ENCODE data around the gene MAT2B. TPM values are rescaled to one million over a fixed set of nuclear protein-coding genes. Genes with fewer than 3 reads are reported as not detected.
A peak's percentile ranks its signal among the peaks of the same experiment; 100 is the strongest.

MAT2B gene
- total and polyA plus RNA-seq, 2 of the 13 experiments (the other 11 are each of a cell fraction or from before 2014, with no cell fraction given): 20.2 to 37.1 TPM

DNA sequence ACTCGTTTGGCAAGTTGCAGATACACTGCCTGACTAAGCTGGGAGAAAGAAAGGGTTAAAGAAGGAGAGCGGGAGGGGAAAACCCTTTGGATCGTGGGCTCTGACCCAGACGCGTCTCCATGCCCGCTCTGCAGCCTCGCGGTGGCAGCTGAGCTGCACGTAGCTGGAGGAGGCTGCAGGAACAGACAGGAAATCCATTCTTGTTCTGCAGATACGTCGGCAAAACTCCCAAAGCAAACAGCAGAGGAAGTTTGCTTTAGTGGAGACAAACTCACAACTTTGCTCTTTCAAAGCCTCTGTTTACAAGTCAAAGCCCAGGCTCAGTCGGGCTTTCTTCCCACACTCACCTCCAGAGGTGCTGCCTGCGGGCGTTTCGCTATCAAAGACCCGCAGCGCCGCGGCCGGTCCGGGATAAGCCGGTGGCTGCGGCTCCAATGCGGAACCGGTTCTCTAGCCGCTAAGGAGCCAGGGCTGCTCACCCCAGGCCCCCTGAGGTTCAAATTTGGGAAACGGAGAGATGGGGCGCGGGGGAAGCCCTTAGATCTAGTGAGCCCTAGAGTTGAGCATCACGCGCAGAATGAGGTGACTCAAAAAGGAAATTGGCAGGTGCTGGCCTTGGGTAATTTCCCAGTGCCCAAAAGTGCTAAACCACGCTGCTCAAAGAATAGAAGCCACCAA, 60.7 kb downstream of the MAT2B start (continued):
- no peak for TF ChIP-seq PRDM4 (CRISPR knock-in tag; IDR thresholded peaks at IDR 0.05; ENCODE audit: borderline replicate concordance)
- TF ChIP-seq ARNT2 (CRISPR knock-in tag; IDR thresholded peaks at IDR 0.05; ENCODE audit: low read depth): no peak
- no peak for TF ChIP-seq HOXA5 (CRISPR knock-in tag; IDR thresholded peaks at IDR 0.05)
- TF ChIP-seq PPARG (CRISPR knock-in tag; conservative IDR thresholded peaks at IDR 0.05): 0 out of 2 replicates have a peak, but pooled peaks have one; percentile 35
- TF ChIP-seq THYN1 (CRISPR knock-in tag; IDR thresholded peaks at IDR 0.05; ENCODE audit: borderline replicate concordance, low read depth): no peak
- TF ChIP-seq ZNF264 (CRISPR knock-in tag; IDR thresholded peaks at IDR 0.05): 0 out of 2 replicates have a peak, but pooled peaks have one; percentile 14
- no peak for TF ChIP-seq KMT2A (CRISPR knock-in tag; IDR thresholded peaks at IDR 0.05)
- no peak for TF ChIP-seq NONO (IDR thresholded peaks at IDR 0.05)
- TF ChIP-seq NONO (CRISPR knock-in tag; conservative IDR thresholded peaks at IDR 0.05): peak; percentile 47; the same call in 1 of the 2 replicates
- no peak for TF ChIP-seq ZNF350 (CRISPR knock-in tag; IDR thresholded peaks at IDR 0.05; ENCODE audit: borderline replicate concordance, low read depth)
- 0 out of 2 replicates have a peak, but pooled peaks have one; percentile 38 for TF ChIP-seq ESRRA (CRISPR knock-in tag; IDR thresholded peaks at IDR 0.05; ENCODE audit: low read depth)
- TF ChIP-seq SOX13 (IDR thresholded peaks at IDR 0.05): no peak
- TF ChIP-seq SOX13 (CRISPR knock-in tag; conservative IDR thresholded peaks at IDR 0.05 in 1 of 2, IDR thresholded peaks at IDR 0.05 in 1 of 2): peak in 1 of 2 experiments; percentile 48; a peak in 1 of 4 replicates
- 0 out of 2 replicates have a peak, but pooled peaks have one; percentile 33 for TF ChIP-seq MIXL1 (CRISPR knock-in tag; IDR thresholded peaks at IDR 0.05)
- no peak for TF ChIP-seq ZNF570 (CRISPR knock-in tag; IDR thresholded peaks at IDR 0.05; ENCODE audit: borderline replicate concordance)
- TF ChIP-seq ZNF510 (CRISPR knock-in tag; IDR thresholded peaks at IDR 0.05; ENCODE audit: low read depth): no peak
- TF ChIP-seq HDAC2 (CRISPR knock-in tag; IDR thresholded peaks at IDR 0.05): peak; percentile 78
- TF ChIP-seq ZNF12 (CRISPR knock-in tag; IDR thresholded peaks at IDR 0.05): 0 out of 2 replicates have a peak, but pooled peaks have one; percentile 25
- no peak for TF ChIP-seq MBD4 (IDR thresholded peaks at IDR 0.05; ENCODE audit: borderline replicate concordance, low read length)
- no peak for TF ChIP-seq JUN (CRISPR knock-in tag; IDR thresholded peaks at IDR 0.05)
- TF ChIP-seq ZXDC (CRISPR knock-in tag; IDR thresholded peaks at IDR 0.05): no peak
- TF ChIP-seq MED13 (CRISPR knock-in tag; IDR thresholded peaks at IDR 0.05): no peak
- no peak for TF ChIP-seq ZNF496 (CRISPR knock-in tag; IDR thresholded peaks at IDR 0.05; ENCODE audit: insufficient replicate concordance)
- peak; percentile 79 for TF ChIP-seq FOXA3 (CRISPR knock-in tag; IDR thresholded peaks at IDR 0.05)
